ENCODE data around the gene PCDHGC5.

PCDHGC5 gene

GRCh38 chr5:141488591-141489561 lies at the start of gene PCDHGC5:
TSS of gene PCDHGC5 (plus strand) at chr5:141489081. CDS start at chr5:141489241, 160 bp downstream.
- H3K36me3 Mint-ChIP-seq, result no peaks in the 10 kb centered on the region
- H3K4me3 Mint-ChIP-seq, result no peak within 1 kb of the TSS
- peaks cover 28% of the 10 kb centered on the region for H3K4me1 Mint-ChIP-seq
- no peak for ATAC-seq
- DNase-seq (ENCODE audit: low spot score in 2 of 2), result no peak
- H3K27ac Mint-ChIP-seq, result no peak within 1 kb of the TSS
- no peaks in the 10 kb centered on the region for H3K9me3 Mint-ChIP-seq

GRCh38 chr5:141439411-141440141 lies 49.3 kb upstream of the PCDHGC5 start:
- Mint-ChIP-seq H3K36me3 (no peaks in the 10 kb centered on the region), H3K9me3 (peaks cover 3% of the 10 kb centered on the region), H3K4me1 (no peaks in the 10 kb centered on the region), H3K27ac (no peak overlapping the region), H3K4me3 (no peak overlapping the region)
- DNase-seq (ENCODE audit: low spot score in 2 of 2) (no peak), ATAC-seq (no peak)

- Mint-ChIP-seq H3K36me3 (no peaks in the 10 kb centered on the region), H3K4me3 (no peak overlapping the region), H3K27ac (no peak overlapping the region), H3K9me3 (peaks cover 3% of the 10 kb centered on the region), H3K4me1 (no peaks in the 10 kb centered on the region)
- no peak for DNase-seq (ENCODE audit: low spot score in 2 of 2)
- ATAC-seq, result no peak
These were observed 48.5 kb upstream of the PCDHGC5 start for GRCh38 chr5:141440341-141440740.

- Mint-ChIP-seq H3K9me3 (peaks cover 3% of the 10 kb centered on the region), H3K27ac (no peak overlapping the region), H3K4me3 (no peak overlapping the region), H3K36me3 (no peaks in the 10 kb centered on the region), H3K4me1 (no peaks in the 10 kb centered on the region)
- ATAC-seq (no peak), DNase-seq (ENCODE audit: low spot score in 2 of 2) (no peak)
These were observed 47.2 kb upstream of the PCDHGC5 start for GRCh38 chr5:141441571-141442170.

GRCh38 chr5:141465351-141465750 lies 23.5 kb upstream of the PCDHGC5 start:
- DNase-seq (ENCODE audit: low spot score in 2 of 2) (no peak), ATAC-seq (no peak)
- Mint-ChIP-seq H3K4me3 (no peak overlapping the region), H3K9me3 (no peaks in the 10 kb centered on the region), H3K36me3 (no peaks in the 10 kb centered on the region), H3K4me1 (no peaks in the 10 kb centered on the region), H3K27ac (no peak overlapping the region)

GRCh38 chr5:141475625-141476131 lies 13.2 kb upstream of the PCDHGC5 start, which contains the start of gene PCDHGC3:
TSS of gene PCDHGC3 (plus strand) at chr5:141475966. CDS start at chr5:141476117, 151 bp downstream.
- no peaks in the 10 kb centered on the region for H3K9me3 Mint-ChIP-seq
- peak within 1 kb of the TSS; percentile 82 for H3K4me3 Mint-ChIP-seq
- ATAC-seq, result peak; percentile 86
- H3K27ac Mint-ChIP-seq, result no peak within 1 kb of the TSS
- H3K36me3 Mint-ChIP-seq, result no peaks in the 10 kb centered on the region
- peaks cover 32% of the 10 kb centered on the region for H3K4me1 Mint-ChIP-seq
- no peak for DNase-seq (ENCODE audit: low spot score in 2 of 2)

- no peak for DNase-seq (ENCODE audit: low spot score in 2 of 2)
- H3K4me3 Mint-ChIP-seq, result peak overlapping the region; percentile 82
- peaks cover 32% of the 10 kb centered on the region for H3K4me1 Mint-ChIP-seq
- H3K9me3 Mint-ChIP-seq, result no peaks in the 10 kb centered on the region
- H3K36me3 Mint-ChIP-seq, result no peaks in the 10 kb centered on the region
- ATAC-seq, result peak; percentile 37
- H3K27ac Mint-ChIP-seq, result no peak overlapping the region
These were observed 12.6 kb upstream of the PCDHGC5 start for GRCh38 chr5:141476132-141476911.

GRCh38 chr5:141477044-141477575 lies 11.8 kb upstream of the PCDHGC5 start:
- H3K36me3 Mint-ChIP-seq, result no peaks in the 10 kb centered on the region

GRCh38 chr5:141477815-141478214 lies 11.1 kb upstream of the PCDHGC5 start:
- ATAC-seq (no peak), DNase-seq (ENCODE audit: low spot score in 2 of 2) (no peak)
- Mint-ChIP-seq H3K9me3 (no peaks in the 10 kb centered on the region), H3K36me3 (no peaks in the 10 kb centered on the region), H3K4me3 (peak overlapping the region; percentile 82), H3K4me1 (peaks cover 32% of the 10 kb centered on the region), H3K27ac (no peak overlapping the region)

More at GRCh38 chr5:141477044-141477575, 11.8 kb upstream of the PCDHGC5 start:
- no peak for ATAC-seq
- H3K4me3 Mint-ChIP-seq, result peak overlapping the region; percentile 82
- no peak overlapping the region for H3K27ac Mint-ChIP-seq
- peaks cover 32% of the 10 kb centered on the region for H3K4me1 Mint-ChIP-seq
- no peak for DNase-seq (ENCODE audit: low spot score in 2 of 2)
- H3K9me3 Mint-ChIP-seq, result no peaks in the 10 kb centered on the region

- ATAC-seq, result peak; percentile 62
- H3K36me3 Mint-ChIP-seq, result no peaks in the 10 kb centered on the region
- no peaks in the 10 kb centered on the region for H3K9me3 Mint-ChIP-seq
- H3K4me1 Mint-ChIP-seq, result peaks cover 32% of the 10 kb centered on the region
- no peak overlapping the region for H3K27ac Mint-ChIP-seq
- no peak overlapping the region for H3K4me3 Mint-ChIP-seq
- DNase-seq (ENCODE audit: low spot score in 2 of 2), result no peak
These were observed 10.4 kb upstream of the PCDHGC5 start for GRCh38 chr5:141478321-141478945.

- Mint-ChIP-seq H3K27ac (no peak overlapping the region), H3K4me1 (peaks cover 33% of the 10 kb centered on the region), H3K9me3 (no peaks in the 10 kb centered on the region), H3K4me3 (no peak overlapping the region), H3K36me3 (no peaks in the 10 kb centered on the region)
- no peak for DNase-seq (ENCODE audit: low spot score in 2 of 2)
- no peak for ATAC-seq
These were observed 9.1 kb upstream of the PCDHGC5 start for GRCh38 chr5:141479776-141480175.

- Mint-ChIP-seq H3K4me1 (peaks cover 13% of the 10 kb centered on the region), H3K9me3 (no peaks in the 10 kb centered on the region), H3K4me3 (no peak overlapping the region), H3K36me3 (no peaks in the 10 kb centered on the region), H3K27ac (no peak overlapping the region)
- DNase-seq (ENCODE audit: low spot score in 2 of 2), result no peak
- ATAC-seq, result no peak
These were observed 5.0 kb upstream of the PCDHGC5 start for GRCh38 chr5:141483902-141484301.

GRCh38 chr5:141484310-141484640 lies 4.6 kb upstream of the PCDHGC5 start:
- DNase-seq (ENCODE audit: low spot score in 2 of 2) (no peak), ATAC-seq (no peak)
- H3K27ac Mint-ChIP-seq, result no peak overlapping the region
- H3K36me3 Mint-ChIP-seq, result no peaks in the 10 kb centered on the region
- peak overlapping the region; percentile 41 for H3K4me3 Mint-ChIP-seq
- H3K4me1 Mint-ChIP-seq, result peaks cover 13% of the 10 kb centered on the region
- H3K9me3 Mint-ChIP-seq, result no peaks in the 10 kb centered on the region
